Astrocyte (in vitro differentiated cells and primary cell): ENCODE data around the gene KPNA1.

Experiments
- CTCF ChIP-seq: IDR thresholded peaks from 2 replicates; pipeline ENCODE4 v1.5.1; 2011; ENCODE audit warnings: low read depth, mild to moderate bottlenecking, inconsistent platforms, low read length, moderate library complexity; ENCODE audit not compliant: insufficient read depth
- EZH2 ChIP-seq: IDR thresholded peaks from 2 replicates; pipeline ENCODE4 v1.6.1; 2012; ENCODE audit warnings: mild to moderate bottlenecking, low read length, inconsistent platforms; ENCODE audit not compliant: insufficient read depth

DNA sequence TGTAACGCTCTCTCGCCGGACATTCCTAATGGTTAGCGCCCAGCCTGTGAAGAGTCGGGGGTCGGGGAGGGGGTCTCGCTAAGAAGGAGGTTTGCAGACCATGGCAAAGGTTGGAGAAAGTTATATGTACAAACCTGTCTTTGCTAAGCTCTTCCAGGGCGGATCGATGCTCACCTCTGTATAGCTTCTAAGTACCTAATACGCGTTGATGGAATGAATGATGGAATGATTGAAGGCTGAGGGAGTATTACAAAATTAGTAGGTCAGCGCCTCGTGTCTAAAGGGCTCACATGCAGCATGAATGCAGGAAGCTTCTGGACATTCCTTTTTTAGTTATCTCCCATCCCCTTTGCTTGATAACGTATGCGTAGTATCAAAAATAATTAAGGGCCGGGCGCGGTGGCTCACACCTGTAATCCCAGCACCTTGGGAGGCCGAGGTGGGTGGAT is 305 bp upstream of the KPNA1 start:
- TF ChIP-seq CTCF = no peak
- TF ChIP-seq EZH2 = no peak
